Neural progenitor cell (in vitro differentiated cells): ENCODE results near the gene CDAN1.

Source experiments
- EZH2 ChIP-seq: fragments of 200-600 bp; sonication (generic); IDR thresholded peaks from 2 replicates; pipeline ENCODE4 v1.6.1; 2017; ENCODE audit warnings: antibody characterized with exemption, mild to moderate bottlenecking, moderate library complexity
- EZH2phosphoT487 ChIP-seq: fragments of 200-600 bp; sonication (generic); IDR thresholded peaks from 2 replicates; pipeline ENCODE4 v1.6.1; 2017; ENCODE audit warnings: antibody characterized with exemption
- TF ChIP-seq, protein P1 (sequence below): fragments of 200-600 bp; sonication (generic); IDR thresholded peaks from 2 replicates; pipeline ENCODE4 v1.5.1; 2017; ENCODE audit warnings: antibody characterized with exemption, mild to moderate bottlenecking

DNA sequence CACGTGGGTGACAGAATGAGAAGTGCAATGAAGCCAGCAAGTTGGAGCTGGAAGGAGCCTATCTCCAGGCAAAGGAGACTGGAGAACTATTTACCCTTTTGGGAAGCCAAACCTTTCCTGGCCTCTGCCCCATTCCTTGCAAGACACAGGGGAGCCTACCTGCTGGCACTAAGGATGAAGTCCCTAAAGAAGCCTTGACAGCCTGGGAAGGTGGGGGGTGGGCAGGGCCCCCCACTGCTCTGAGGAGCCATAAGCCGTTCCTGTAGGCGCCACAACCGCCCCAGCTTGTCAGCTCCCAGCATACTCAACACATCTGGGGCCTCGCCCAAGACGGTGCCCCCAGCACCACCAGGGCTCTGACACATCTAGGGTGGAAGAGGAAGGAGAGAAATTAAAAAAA is 5.5 kb downstream of the CDAN1 start:
- TF ChIP-seq, protein P1, sequence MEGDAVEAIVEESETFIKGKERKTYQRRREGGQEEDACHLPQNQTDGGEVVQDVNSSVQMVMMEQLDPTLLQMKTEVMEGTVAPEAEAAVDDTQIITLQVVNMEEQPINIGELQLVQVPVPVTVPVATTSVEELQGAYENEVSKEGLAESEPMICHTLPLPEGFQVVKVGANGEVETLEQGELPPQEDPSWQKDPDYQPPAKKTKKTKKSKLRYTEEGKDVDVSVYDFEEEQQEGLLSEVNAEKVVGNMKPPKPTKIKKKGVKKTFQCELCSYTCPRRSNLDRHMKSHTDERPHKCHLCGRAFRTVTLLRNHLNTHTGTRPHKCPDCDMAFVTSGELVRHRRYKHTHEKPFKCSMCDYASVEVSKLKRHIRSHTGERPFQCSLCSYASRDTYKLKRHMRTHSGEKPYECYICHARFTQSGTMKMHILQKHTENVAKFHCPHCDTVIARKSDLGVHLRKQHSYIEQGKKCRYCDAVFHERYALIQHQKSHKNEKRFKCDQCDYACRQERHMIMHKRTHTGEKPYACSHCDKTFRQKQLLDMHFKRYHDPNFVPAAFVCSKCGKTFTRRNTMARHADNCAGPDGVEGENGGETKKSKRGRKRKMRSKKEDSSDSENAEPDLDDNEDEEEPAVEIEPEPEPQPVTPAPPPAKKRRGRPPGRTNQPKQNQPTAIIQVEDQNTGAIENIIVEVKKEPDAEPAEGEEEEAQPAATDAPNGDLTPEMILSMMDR: no peak
- TF ChIP-seq EZH2phosphoT487 (no peak), EZH2 (no peak)
